Spleen (tissue), 7 donors: Measurements from ENCODE around the gene SAYSD1.

Experiments
- POLR2A ChIP-seq, 3 donors: fragments of 450-650 bp; IDR thresholded peaks; one replicate each; pipeline ENCODE4 v1.5.1; 2017; ENCODE audit warnings: antibody characterized with exemption in 3 of 3, mild to moderate bottlenecking in 1 of 3
- POLR2AphosphoS5 ChIP-seq, 3 donors: sonication (generic); formaldehyde crosslinking; IDR thresholded peaks; one replicate each; pipeline ENCODE4 v1.5.1; 2017; ENCODE audit warnings: antibody characterized with exemption in 3 of 3
- TF ChIP-seq, protein P1 (sequence below), 11 experiments: fragments of 200-600 bp in 7 of 11; fragments of 450-650 bp in 4 of 11; sonication (generic) in 4 of 11; IDR thresholded peaks in 8 of 11; conservative IDR thresholded peaks in 3 of 11; 1 replicate in 7 of 11; 2 replicates in 4 of 11; pipeline versions ENCODE4 v1.4.0 to v1.8.0; 2016 to 2021; ENCODE audit warnings: antibody characterized with exemption in 11 of 11, inconsistent platforms in 4 of 11, mild to moderate bottlenecking in 1 of 11
- donor health status: DM: no; HTN: no; CAD: no; lungs with moderate emphysema.
- donor health status: DM: no; HTN: no; CAD: no.
- donor health status: DM: no; HTN: no; CAD: no.

DNA sequence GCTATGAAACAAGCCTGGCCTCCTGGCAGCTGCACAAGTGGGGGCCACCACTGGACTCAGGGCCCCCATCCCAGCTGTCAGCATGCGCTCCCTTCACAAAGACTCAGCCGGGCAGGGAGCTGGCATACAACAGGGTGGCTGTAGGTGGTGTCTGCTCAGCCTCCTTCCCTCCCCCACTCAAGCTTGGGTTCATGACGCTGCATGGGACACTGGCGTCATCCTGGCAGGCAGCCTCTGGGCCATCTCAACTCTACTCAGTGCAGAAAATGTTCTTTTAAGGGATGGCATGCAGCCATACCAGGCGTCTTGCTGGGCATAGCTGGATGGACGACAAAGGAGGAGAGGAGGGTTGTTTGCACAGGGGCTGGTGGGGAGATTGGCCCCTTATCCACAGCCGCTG lies 30.5 kb downstream of the SAYSD1 start:
- TF ChIP-seq POLR2AphosphoS5 (IDR thresholded peaks at IDR 0.05) (no peak), POLR2A (IDR thresholded peaks at IDR 0.05) (no peak)
- TF ChIP-seq, protein P1, sequence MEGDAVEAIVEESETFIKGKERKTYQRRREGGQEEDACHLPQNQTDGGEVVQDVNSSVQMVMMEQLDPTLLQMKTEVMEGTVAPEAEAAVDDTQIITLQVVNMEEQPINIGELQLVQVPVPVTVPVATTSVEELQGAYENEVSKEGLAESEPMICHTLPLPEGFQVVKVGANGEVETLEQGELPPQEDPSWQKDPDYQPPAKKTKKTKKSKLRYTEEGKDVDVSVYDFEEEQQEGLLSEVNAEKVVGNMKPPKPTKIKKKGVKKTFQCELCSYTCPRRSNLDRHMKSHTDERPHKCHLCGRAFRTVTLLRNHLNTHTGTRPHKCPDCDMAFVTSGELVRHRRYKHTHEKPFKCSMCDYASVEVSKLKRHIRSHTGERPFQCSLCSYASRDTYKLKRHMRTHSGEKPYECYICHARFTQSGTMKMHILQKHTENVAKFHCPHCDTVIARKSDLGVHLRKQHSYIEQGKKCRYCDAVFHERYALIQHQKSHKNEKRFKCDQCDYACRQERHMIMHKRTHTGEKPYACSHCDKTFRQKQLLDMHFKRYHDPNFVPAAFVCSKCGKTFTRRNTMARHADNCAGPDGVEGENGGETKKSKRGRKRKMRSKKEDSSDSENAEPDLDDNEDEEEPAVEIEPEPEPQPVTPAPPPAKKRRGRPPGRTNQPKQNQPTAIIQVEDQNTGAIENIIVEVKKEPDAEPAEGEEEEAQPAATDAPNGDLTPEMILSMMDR (IDR thresholded peaks at IDR 0.05 in 8 of 11, conservative IDR thresholded peaks at IDR 0.05 in 3 of 11) = no peak
